GM18519 (cell line): ENCODE data around the gene SLC22A8.
"Not testable (repeated sequence)": the region's sequence is repeated elsewhere in the genome, so short reads cannot be mapped to it uniquely, and the experiment has no call there.

Experiments
- ATAC-seq: cut with Tn5 transposase; IDR thresholded peaks from one replicate; pipeline ENCODE4 v1.9.1; 2021; ENCODE audit warnings: mild to moderate bottlenecking, moderate library complexity; ENCODE audit not compliant: unreplicated experiment, low FRiP score

Gene SLC22A8

GRCh38 chr11:63015521-63016215, at the start of gene SLC22A8:
Gene SLC22A8 (minus strand): TSS chr11:63015841. CDS start chr11:63014958, 883 bp downstream.
- ATAC-seq, result no peak

GRCh38 chr11:63046203-63046602, 30.6 kb upstream of the SLC22A8 start:
- not testable (repeated sequence) for ATAC-seq

GRCh38 chr11:63042596-63042995, 27.0 kb upstream of the SLC22A8 start:
- no peak for ATAC-seq

- ATAC-seq, result no peak
Measured at GRCh38 chr11:63032457-63032856, 16.8 kb upstream of the SLC22A8 start.

- no peak for ATAC-seq
Measured at GRCh38 chr11:63023841-63024648, 8.4 kb upstream of the SLC22A8 start.

- no peak for ATAC-seq
Measured at GRCh38 chr11:63023222-63023814, 7.7 kb upstream of the SLC22A8 start.

- ATAC-seq, result no peak
Measured at GRCh38 chr11:63022441-63022840, 6.8 kb upstream of the SLC22A8 start.

GRCh38 chr11:63020671-63021291, 5.1 kb upstream of the SLC22A8 start:
- ATAC-seq, result no peak

- ATAC-seq, result no peak
Measured at GRCh38 chr11:63019506-63019905, 3.9 kb upstream of the SLC22A8 start.

GRCh38 chr11:63017306-63017974, 1.8 kb upstream of the SLC22A8 start:
- ATAC-seq, result no peak

- ATAC-seq, result no peak
Measured at GRCh38 chr11:63014408-63015055, 1.1 kb downstream of the SLC22A8 start.

- no peak for ATAC-seq
Measured at GRCh38 chr11:63012839-63013238, 2.8 kb downstream of the SLC22A8 start.

- no peak for ATAC-seq
Measured at GRCh38 chr11:63012430-63012829, 3.2 kb downstream of the SLC22A8 start.

- ATAC-seq, result no peak
Measured at GRCh38 chr11:63010934-63011439, 4.7 kb downstream of the SLC22A8 start.

GRCh38 chr11:63007920-63008319, 7.7 kb downstream of the SLC22A8 start:
- no peak for ATAC-seq

GRCh38 chr11:63001456-63001855, 14.2 kb downstream of the SLC22A8 start:
- no peak for ATAC-seq

- no peak for ATAC-seq
Measured at GRCh38 chr11:62999649-63000048, 16.0 kb downstream of the SLC22A8 start.

GRCh38 chr11:62999156-62999555, 16.5 kb downstream of the SLC22A8 start:
- ATAC-seq, result no peak

- no peak for ATAC-seq
Measured at GRCh38 chr11:62996271-62996670, 19.4 kb downstream of the SLC22A8 start.

- ATAC-seq, result no peak
Measured at GRCh38 chr11:62994775-62995174, 20.9 kb downstream of the SLC22A8 start.
